ENCODE results near the gene CX3CR1.

DNA sequence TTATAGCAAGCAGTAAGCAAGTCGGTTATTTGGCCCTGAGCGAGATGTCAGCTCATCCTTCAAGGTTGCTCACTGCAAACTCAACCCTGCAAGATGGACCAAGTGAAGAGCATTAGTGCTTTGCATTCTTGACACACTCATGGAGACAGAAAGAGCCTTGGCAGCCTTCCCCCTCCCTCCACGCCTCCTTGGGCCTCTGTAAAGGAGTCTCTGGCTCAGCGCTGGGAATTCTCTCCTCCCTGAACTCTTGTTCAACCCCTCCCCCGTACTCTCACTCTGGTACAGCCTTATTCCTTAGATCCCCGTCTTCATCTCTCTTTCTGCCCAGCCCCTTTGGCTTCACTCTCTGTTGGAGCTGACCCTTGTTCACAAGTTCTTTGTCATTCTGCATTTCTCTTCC, 2.2 kb upstream of the CX3CR1 start:
- TF ChIP-seq, protein P1, sequence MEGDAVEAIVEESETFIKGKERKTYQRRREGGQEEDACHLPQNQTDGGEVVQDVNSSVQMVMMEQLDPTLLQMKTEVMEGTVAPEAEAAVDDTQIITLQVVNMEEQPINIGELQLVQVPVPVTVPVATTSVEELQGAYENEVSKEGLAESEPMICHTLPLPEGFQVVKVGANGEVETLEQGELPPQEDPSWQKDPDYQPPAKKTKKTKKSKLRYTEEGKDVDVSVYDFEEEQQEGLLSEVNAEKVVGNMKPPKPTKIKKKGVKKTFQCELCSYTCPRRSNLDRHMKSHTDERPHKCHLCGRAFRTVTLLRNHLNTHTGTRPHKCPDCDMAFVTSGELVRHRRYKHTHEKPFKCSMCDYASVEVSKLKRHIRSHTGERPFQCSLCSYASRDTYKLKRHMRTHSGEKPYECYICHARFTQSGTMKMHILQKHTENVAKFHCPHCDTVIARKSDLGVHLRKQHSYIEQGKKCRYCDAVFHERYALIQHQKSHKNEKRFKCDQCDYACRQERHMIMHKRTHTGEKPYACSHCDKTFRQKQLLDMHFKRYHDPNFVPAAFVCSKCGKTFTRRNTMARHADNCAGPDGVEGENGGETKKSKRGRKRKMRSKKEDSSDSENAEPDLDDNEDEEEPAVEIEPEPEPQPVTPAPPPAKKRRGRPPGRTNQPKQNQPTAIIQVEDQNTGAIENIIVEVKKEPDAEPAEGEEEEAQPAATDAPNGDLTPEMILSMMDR (IDR thresholded peaks at IDR 0.05): no peak
- TF ChIP-seq POLR2A (IDR thresholded peaks at IDR 0.05) (no peak), POLR2AphosphoS5 (IDR thresholded peaks at IDR 0.05) (no peak)
